Prostate gland (tissue), 2 donors: ENCODE measurements around the gene INCA1. TPM values are rescaled to one million over a fixed set of nuclear protein-coding genes. Genes with fewer than 3 reads are reported as not detected.

ENCODE experiments used
- DNase-seq: peaks from one replicate; pipeline ENCODE4 v3.0.0-alpha.2; 2019; ENCODE audit warnings: low spot score
- H3K27ac ChIP-seq, 2 donors: fragments of 200-600 bp; sonication (generic); 2 replicates each; pipeline ENCODE4 v1.5.1; 2017 to 2019
- H3K27me3 ChIP-seq: fragments of 200-600 bp; sonication (generic); replicated peaks from 2 replicates; pipeline ENCODE4 v1.5.1; 2019; ENCODE audit not compliant: insufficient read depth
- H3K36me3 ChIP-seq, 2 donors: fragments of 200-600 bp; sonication (generic); 1 replicate in 1 of 2; 2 replicates in 1 of 2; pipeline versions ENCODE4 v1.5.1 to v1.8.1; 2017 to 2019
- H3K4me1 ChIP-seq: fragments of 200-600 bp; sonication (generic); replicated peaks from 2 replicates; pipeline ENCODE4 v1.5.1; 2019
- H3K4me3 ChIP-seq, 2 donors: fragments of 200-600 bp; sonication (generic); 2 replicates each; pipeline ENCODE4 v1.5.1; 2017 to 2019
- H3K9me3 ChIP-seq: fragments of 200-600 bp; sonication (generic); 2 replicates; pipeline ENCODE4 v1.5.1; 2017
- CTCF ChIP-seq, 4 experiments: fragments of 200-600 bp in 2 of 4; fragments of 450-650 bp in 2 of 4; sonication (generic) in 2 of 4; IDR thresholded peaks; 1 replicate in 3 of 4; 2 replicates in 1 of 4; pipeline ENCODE4 v1.5.1; 2016 to 2019; ENCODE audit warnings: antibody characterized with exemption in 4 of 4, mild to moderate bottlenecking in 2 of 4, moderate library complexity in 2 of 4
- POLR2A ChIP-seq: fragments of 450-650 bp; IDR thresholded peaks from one replicate; pipeline ENCODE4 v1.6.1; 2016; ENCODE audit warnings: antibody characterized with exemption, mild to moderate bottlenecking
- POLR2AphosphoS5 ChIP-seq: sonication (generic); formaldehyde crosslinking; IDR thresholded peaks from one replicate; pipeline ENCODE4 v1.6.1; 2017; ENCODE audit warnings: antibody characterized with exemption
- WGBS: methylation state at CpG from one replicate; pipeline ENCODE4 v1.1.5; 2018; 5-methylcytosine and 5-hydroxymethylcytosine counted together
- intact Hi-C: fragments of 100-400 bp; cut with DNase I; formaldehyde crosslinking; loops from one replicate; pipeline ENCODE4 v1.14.2; 2022
- total RNA-seq, 2 donors: library from RNA; depleted of rRNA; stranded (reverse); fragments of >200 nt; gene quantifications; one replicate each; pipeline ENCODE4 v1.1.0, GENCODE V29; 2016

INCA1 gene
- total RNA-seq, 2 donors from 2014 or later: 2.5 to 8.4 TPM

GRCh38 chr17:4972752-4973151 lies 24.6 kb downstream of the INCA1 start:
- H3K9me3 ChIP-seq: no peaks in the 10 kb centered on the region
- WGBS: 72% methylated on average over 12 of the region's 12 CpGs
- H3K27ac ChIP-seq: no peak overlapping the region
- peaks cover 8 to 12% of the 10 kb centered on the region in 2 donors for H3K36me3 ChIP-seq
- intact Hi-C loops: no loop called here
- H3K4me3 ChIP-seq: no peak overlapping the region
- H3K27me3 ChIP-seq: no peaks in the 10 kb centered on the region
- TF ChIP-seq POLR2AphosphoS5 (no peak), CTCF (IDR thresholded peaks at IDR 0.05) (no peak), POLR2A (no peak)
- peaks cover 12% of the 10 kb centered on the region for H3K4me1 ChIP-seq
- DNase-seq: no peak

GRCh38 chr17:4972322-4972721 lies 25.0 kb downstream of the INCA1 start:
- WGBS: 91% methylated on average over 12 of the region's 12 CpGs
- intact Hi-C loops: no loop called here
- Histone ChIP-seq H3K9me3 (no peaks in the 10 kb centered on the region), H3K4me1 (peaks cover 12% of the 10 kb centered on the region), H3K27ac (no peak overlapping the region), H3K36me3 (peaks cover 8% of the 10 kb centered on the region in 2 donors), H3K27me3 (no peaks in the 10 kb centered on the region), H3K4me3 (no peak overlapping the region)
- no peak for DNase-seq
- TF ChIP-seq POLR2AphosphoS5: no peak
- TF ChIP-seq POLR2A: no peak
- no peak for TF ChIP-seq CTCF (IDR thresholded peaks at IDR 0.05)

- Histone ChIP-seq H3K36me3 (peaks cover 4 to 8% of the 10 kb centered on the region in 2 donors), H3K4me1 (peaks cover 12% of the 10 kb centered on the region), H3K27ac (no peak overlapping the region), H3K27me3 (no peaks in the 10 kb centered on the region), H3K4me3 (no peak overlapping the region), H3K9me3 (no peaks in the 10 kb centered on the region)
- intact Hi-C loops: no loop called here
- 93% methylated on average over 6 of the region's 6 CpGs for WGBS
- no peak for DNase-seq
- no peak for TF ChIP-seq POLR2A
- TF ChIP-seq CTCF (IDR thresholded peaks at IDR 0.05): no peak
- no peak for TF ChIP-seq POLR2AphosphoS5
Observed at GRCh38 chr17:4971826-4972225, 25.5 kb downstream of the INCA1 start.

GRCh38 chr17:4970273-4970672 lies 27.0 kb downstream of the INCA1 start:
- intact Hi-C loops: no loop called here
- Histone ChIP-seq H3K36me3 (peaks cover 4 to 8% of the 10 kb centered on the region in 2 donors), H3K4me3 (no peak overlapping the region), H3K9me3 (no peaks in the 10 kb centered on the region), H3K4me1 (peaks cover 12% of the 10 kb centered on the region), H3K27ac (no peak overlapping the region), H3K27me3 (no peaks in the 10 kb centered on the region)
- TF ChIP-seq POLR2A: no peak
- no peak for TF ChIP-seq CTCF (IDR thresholded peaks at IDR 0.05)
- no peak for TF ChIP-seq POLR2AphosphoS5
- DNase-seq: no peak
- 90% methylated on average over 8 of the region's 8 CpGs for WGBS

DNA sequence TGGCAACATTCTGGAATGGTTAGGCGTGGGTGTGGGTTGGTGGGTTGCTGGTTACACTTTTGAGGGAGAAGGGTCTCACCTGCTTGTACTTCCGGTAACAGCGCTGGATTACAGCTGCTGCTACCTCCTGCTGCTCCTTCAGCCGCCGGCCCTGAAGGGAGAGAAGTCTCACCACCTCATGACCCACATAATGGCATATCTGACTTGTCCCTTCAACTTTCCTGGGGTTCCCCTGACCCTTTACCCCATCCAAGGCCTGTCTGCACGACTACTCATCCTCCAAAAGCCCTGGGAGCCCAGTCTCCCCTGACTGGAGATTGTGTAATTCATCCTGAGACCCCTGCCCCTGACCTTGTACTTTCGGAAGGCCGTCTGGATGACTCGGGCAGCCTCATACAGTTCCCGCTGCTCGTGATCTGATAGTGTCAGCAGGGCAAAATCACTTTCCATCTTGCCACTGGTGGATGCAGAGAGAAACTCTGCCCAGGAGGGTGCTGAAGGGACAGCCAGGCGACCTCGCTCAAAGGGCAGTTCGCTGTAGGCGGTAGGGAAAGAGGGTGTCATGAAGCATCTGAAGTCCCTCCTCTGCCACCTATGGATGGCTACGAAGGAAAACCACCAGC lies 27.7 kb downstream of the INCA1 start:
- intact Hi-C loops: no loop called here
- 81% methylated on average over 16 of the region's 16 CpGs for WGBS
- Histone ChIP-seq H3K4me1 (peaks cover 12% of the 10 kb centered on the region), H3K4me3 (no peak overlapping the region), H3K9me3 (no peaks in the 10 kb centered on the region), H3K27me3 (no peaks in the 10 kb centered on the region), H3K36me3 (peaks cover 4 to 8% of the 10 kb centered on the region in 2 donors), H3K27ac (no peak overlapping the region)
- no peak for DNase-seq
- TF ChIP-seq CTCF (IDR thresholded peaks at IDR 0.05) (no peak), POLR2AphosphoS5 (no peak), POLR2A (no peak)
